ENCODE data around the gene TMEM219. TPM values are rescaled to one million over a fixed set of nuclear protein-coding genes. Genes with fewer than 3 reads are reported as not detected.
"Not testable (repeated sequence)": the region's sequence is repeated elsewhere in the genome, so short reads cannot be mapped to it uniquely, and the experiment has no call there.

TMEM219 gene
- total RNA-seq, 1 donor from 2014 or later: 63.2 TPM

GRCh38 chr16:29959293-29959692 lies 2.6 kb upstream of the TMEM219 start:
- H3K9me3 ChIP-seq (replicated peaks): no peaks in the 10 kb centered on the region

GRCh38 chr16:29959821-29960220 lies 2.1 kb upstream of the TMEM219 start:
- intact Hi-C loops (cut with micrococcal nuclease); H3K4me3 ChIP-seq; H3K36me3 ChIP-seq: not testable (repeated sequence)

More at GRCh38 chr16:29959293-29959692, 2.6 kb upstream of the TMEM219 start:
- DNase-seq: no peak
- peaks cover 27% of the 10 kb centered on the region for H3K4me1 ChIP-seq
- intact Hi-C loops (cut with micrococcal nuclease): no loop called here
- no peak overlapping the region for H3K27ac ChIP-seq (replicated peaks)
- H3K4me3 ChIP-seq: no peak overlapping the region
- H3K27me3 ChIP-seq (ENCODE audit: low read depth): no peaks in the 10 kb centered on the region
- no peak for TF ChIP-seq CTCF (IDR thresholded peaks at IDR 0.05; ENCODE audit: borderline replicate concordance)
- H3K36me3 ChIP-seq: no peaks in the 10 kb centered on the region

GRCh38 chr16:29961127-29961478 lies 776 bp upstream of the TMEM219 start:
- intact Hi-C loops (cut with micrococcal nuclease): no loop called here
- Histone ChIP-seq H3K9me3 (replicated peaks) (no peaks in the 10 kb centered on the region), H3K36me3 (peaks cover 5% of the 10 kb centered on the region), H3K4me3 (peak overlapping the region; percentile 81), H3K4me1 (peaks cover 35% of the 10 kb centered on the region), H3K27me3 (ENCODE audit: low read depth) (no peaks in the 10 kb centered on the region), H3K27ac (replicated peaks) (peak overlapping the region; percentile 94)
- no peak for TF ChIP-seq CTCF (IDR thresholded peaks at IDR 0.05; ENCODE audit: borderline replicate concordance)
- DNase-seq: no peak

More at GRCh38 chr16:29959821-29960220, 2.1 kb upstream of the TMEM219 start:
- not testable (repeated sequence) for H3K9me3 ChIP-seq (replicated peaks); DNase-seq; H3K27me3 ChIP-seq (ENCODE audit: low read depth); H3K27ac ChIP-seq (replicated peaks)
- peaks cover 33% of the 10 kb centered on the region for H3K4me1 ChIP-seq

GRCh38 chr16:29962344-29962994 lies 590 bp downstream of the TMEM219 start:
- peaks cover 5% of the 10 kb centered on the region for H3K36me3 ChIP-seq
- peaks cover 35% of the 10 kb centered on the region for H3K4me1 ChIP-seq
- intact Hi-C loops (cut with micrococcal nuclease): no loop called here
- H3K27ac ChIP-seq (replicated peaks): peak overlapping the region; percentile 94
- H3K4me3 ChIP-seq: peak overlapping the region; percentile 81
- H3K9me3 ChIP-seq (replicated peaks): no peaks in the 10 kb centered on the region
- no peak for DNase-seq
- no peaks in the 10 kb centered on the region for H3K27me3 ChIP-seq (ENCODE audit: low read depth)
- TF ChIP-seq CTCF (IDR thresholded peaks at IDR 0.05; ENCODE audit: borderline replicate concordance): no peak

GRCh38 chr16:29963021-29963743 lies 1.3 kb downstream of the TMEM219 start:
- intact Hi-C loops (cut with micrococcal nuclease): no loop called here
- Histone ChIP-seq H3K27me3 (ENCODE audit: low read depth) (no peaks in the 10 kb centered on the region), H3K36me3 (peaks cover 10% of the 10 kb centered on the region), H3K4me1 (peaks cover 35% of the 10 kb centered on the region), H3K4me3 (peak overlapping the region; percentile 81), H3K9me3 (replicated peaks) (no peaks in the 10 kb centered on the region), H3K27ac (replicated peaks) (peak overlapping the region; percentile 94)
- no peak for DNase-seq
- TF ChIP-seq CTCF (IDR thresholded peaks at IDR 0.05; ENCODE audit: borderline replicate concordance): no peak

GRCh38 chr16:29968205-29968604 lies 6.3 kb downstream of the TMEM219 start:
- Histone ChIP-seq H3K36me3 (peaks cover 31% of the 10 kb centered on the region), H3K27ac (replicated peaks) (no peak overlapping the region), H3K27me3 (ENCODE audit: low read depth) (no peaks in the 10 kb centered on the region), H3K9me3 (replicated peaks) (no peaks in the 10 kb centered on the region), H3K4me1 (peaks cover 18% of the 10 kb centered on the region), H3K4me3 (no peak overlapping the region)
- no peak for DNase-seq
- TF ChIP-seq CTCF (IDR thresholded peaks at IDR 0.05; ENCODE audit: borderline replicate concordance): no peak
- intact Hi-C loops (cut with micrococcal nuclease): no loop called here

All from left ventricle myocardium inferior (tissue), 1 donor.